Measurements from ENCODE around the gene FAM78B.

The FAM78B gene

DNA sequence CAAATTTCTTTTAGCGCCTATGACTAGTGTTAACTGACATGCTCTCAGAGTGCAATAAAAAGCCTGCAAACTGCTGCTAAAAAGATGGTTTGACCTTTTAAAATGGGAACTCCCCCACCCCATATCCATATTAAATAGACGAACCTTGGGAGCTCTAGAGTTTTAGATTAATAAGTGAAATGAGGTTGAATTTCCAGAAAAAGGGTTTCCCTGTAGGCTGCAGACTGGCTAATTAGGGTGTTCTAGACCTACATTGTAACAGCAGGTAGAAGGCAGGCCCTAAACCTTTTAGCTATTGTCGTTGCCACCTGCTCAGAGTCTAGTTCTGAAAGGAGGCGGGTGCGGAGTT is 2.2 kb downstream of the FAM78B start:
- no peak for DNase-seq

DNA sequence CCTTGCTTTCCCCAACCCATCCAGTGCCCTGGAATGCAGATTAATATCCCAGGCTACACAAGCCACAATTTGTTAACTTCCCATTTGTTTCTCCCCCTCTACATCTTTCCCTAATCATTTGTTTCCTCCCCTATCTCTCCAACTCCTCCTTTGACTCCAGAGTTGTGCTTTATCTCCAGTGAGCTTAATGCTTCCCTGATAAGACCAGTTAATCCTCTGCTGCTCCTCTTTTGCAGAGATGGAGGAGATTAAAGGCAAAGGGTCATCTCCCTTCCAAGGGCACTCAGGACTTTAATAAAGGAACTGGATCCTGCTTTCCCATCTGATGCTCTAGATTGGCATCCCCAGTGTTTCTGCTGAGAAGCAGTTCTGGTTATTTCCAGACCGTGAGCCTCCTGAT is 7.1 kb downstream of the FAM78B start:
- no peak for DNase-seq

GRCh38 chr1:166156674-166157073 is 10.1 kb downstream of the FAM78B start:
- no peak for DNase-seq

- no peak for DNase-seq
Observed at GRCh38 chr1:166155108-166155507, 11.7 kb downstream of the FAM78B start.

GRCh38 chr1:166153525-166154314 is 13.1 kb downstream of the FAM78B start:
- DNase-seq = no peak

DNA sequence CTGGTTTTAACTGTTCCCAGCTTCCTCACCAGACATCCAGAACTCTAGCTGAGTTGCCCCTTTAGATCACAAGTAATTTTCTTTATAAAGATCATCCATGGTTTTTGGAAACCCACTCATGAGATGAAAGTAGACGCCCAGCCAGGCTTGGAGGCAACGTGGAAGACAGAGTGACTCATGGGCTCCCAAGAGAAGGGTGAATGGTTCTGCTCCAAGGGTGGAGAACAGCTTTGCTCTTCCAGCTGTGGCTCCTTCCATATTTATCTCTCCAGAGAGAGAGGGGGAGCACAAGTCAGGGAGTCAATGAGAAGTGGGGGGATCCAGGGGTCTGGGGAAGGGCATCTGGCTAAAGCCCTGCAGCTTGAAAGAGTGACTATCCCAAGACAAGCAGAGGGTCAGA is 13.8 kb downstream of the FAM78B start:
- DNase-seq = no peak

DNA sequence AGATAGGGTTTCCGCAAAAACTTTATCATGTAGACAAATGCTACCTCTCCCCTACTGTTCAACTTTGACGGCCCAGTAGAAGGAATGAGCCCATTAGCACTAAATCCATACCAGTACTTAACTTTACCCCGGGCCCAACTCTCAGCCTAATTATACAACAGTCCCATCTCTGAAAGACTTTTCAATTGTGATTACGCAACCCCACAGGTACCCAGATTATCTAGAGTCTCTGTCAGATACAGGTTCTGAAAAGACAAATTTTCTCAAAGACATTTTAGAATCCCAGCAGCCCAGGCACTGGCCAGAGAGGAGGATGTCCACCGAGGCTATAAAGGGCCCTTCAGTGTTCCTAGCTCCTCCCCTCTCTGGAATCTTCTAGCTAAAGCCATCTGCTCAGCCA is 15.0 kb downstream of the FAM78B start:
- no peak for DNase-seq

- no peak for DNase-seq
Observed at GRCh38 chr1:166145499-166145898, 21.3 kb downstream of the FAM78B start.

GRCh38 chr1:166141969-166142368 is 24.8 kb downstream of the FAM78B start:
- DNase-seq = no peak

DNA sequence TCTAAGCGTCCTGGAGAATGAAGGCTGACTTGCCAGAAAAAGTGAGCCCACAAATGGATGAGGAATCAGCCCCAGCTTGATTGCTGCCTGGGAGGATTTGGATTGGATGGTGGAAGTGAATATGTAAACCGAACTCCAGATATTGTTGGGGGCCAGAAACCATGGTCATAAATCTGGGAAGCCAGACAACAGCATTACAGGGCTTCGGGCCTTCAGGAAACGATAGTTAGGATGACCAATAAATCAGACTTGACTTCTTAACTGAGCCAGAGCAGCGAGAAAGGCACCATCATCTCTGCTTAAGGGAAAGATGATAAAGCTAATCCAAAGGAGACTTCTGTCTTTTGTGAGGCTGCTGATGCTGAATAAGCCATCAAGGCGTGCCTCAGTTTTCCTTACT is 26.6 kb downstream of the FAM78B start:
- no peak for DNase-seq

DNA sequence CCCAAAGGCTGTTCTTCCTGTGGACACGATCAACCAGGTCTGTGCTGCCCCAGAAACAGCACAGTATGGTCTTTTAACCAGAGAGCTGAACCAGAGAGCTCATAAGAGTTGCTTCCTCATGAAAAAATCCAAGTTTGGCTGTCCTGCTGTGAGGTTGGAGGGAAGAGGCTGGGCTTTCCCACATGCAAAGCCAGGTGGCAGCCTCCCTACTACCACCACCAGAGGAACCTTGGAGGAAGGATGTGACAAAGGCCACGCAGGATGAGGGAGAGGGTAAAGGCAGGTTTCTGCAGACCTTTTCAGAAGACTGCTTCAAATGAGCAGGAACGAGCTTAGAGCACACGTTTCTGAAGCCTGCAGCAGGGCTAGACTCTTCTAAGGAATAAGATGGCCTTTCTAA is 27.1 kb downstream of the FAM78B start:
- DNase-seq = no peak

DNA sequence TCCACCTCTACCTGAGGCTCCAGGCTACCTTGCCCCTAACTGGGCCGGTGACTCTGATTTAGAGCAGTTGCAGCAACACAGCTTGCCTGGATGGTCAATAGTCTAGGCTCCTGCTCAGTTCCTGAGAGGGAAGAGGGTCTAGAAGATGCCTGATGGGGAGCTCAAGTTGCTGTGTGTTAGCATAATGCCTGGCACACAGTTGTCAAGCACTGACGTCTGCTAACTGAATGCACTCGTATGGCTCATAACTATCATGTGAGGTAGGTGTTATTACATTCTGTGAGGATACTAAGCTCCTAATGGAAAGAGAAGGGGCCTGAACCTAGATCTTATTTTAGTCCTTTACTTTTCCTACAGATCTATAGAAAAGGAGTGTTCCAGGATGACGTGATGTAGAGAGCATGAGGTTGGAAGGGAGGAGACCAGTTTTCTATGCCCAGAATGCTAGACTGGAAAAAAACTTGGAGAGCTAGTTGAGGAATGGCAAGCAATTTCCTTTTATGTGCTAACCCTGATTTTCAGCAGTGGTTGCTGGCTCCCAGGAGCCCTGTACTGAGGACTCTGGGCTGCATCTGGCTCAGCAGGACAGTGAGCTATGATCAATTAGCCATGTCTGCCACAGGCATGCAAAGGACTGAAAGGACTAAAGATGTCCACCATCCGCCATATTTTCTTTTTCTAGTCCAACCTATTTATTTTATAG is 30.0 kb downstream of the FAM78B start:
- no peak for DNase-seq

- no peak for DNase-seq
Observed at GRCh38 chr1:166136222-166136621, 30.6 kb downstream of the FAM78B start.

- DNase-seq = no peak
Observed at GRCh38 chr1:166133857-166134256, 32.9 kb downstream of the FAM78B start.

DNA sequence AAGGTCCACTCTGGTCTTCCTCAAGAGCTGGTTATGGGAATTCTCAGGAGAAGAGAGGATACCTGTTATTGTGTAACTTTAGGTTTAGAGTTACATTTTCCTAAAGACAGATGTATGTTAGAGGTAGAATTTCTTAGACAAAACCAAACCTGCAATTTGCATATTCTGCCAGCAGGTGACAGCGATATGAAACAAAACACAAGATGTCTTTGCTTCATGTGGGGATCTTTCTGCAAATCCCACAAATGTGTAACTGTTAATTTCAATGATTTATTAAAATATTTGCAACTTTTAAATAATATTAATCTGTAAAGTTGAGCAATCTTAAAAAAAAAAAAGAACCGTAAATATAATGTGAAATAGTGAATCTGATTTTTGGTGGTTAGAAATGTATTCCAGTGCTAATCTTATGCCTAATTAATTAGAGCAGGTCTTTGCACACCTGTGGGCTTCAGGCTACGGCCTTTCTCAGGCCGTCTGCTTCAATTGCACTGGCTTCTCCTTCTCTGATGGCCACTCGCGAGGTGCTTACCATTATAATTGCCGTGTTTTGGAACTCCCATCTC is 33.4 kb downstream of the FAM78B start:
- DNase-seq = no peak

DNA sequence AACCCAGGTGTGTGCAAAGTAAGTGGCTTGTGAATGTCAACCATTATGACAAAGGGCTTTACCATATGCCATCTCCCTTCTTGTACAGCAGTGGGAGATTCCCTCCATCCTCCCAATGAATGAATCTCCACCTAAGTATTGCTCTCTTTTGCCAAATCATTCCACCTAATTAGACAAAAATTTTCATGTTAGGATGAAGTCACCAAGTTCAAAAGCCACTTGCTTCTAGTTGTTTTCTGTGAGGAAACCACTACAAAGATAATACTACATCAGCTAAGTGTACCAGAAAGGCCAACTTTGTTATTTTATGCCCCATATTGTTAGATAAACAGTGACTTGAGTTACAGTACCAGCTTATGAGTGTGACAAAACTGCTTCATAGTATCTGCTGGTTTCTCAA is 34.3 kb downstream of the FAM78B start:
- no peak for DNase-seq

GRCh38 chr1:166129006-166129405 is 37.8 kb downstream of the FAM78B start:
- DNase-seq = no peak

- no peak for DNase-seq
Observed at GRCh38 chr1:166128195-166128594, 38.6 kb downstream of the FAM78B start.

- DNase-seq = no peak
Observed at GRCh38 chr1:166127003-166127402, 39.8 kb downstream of the FAM78B start.

DNA sequence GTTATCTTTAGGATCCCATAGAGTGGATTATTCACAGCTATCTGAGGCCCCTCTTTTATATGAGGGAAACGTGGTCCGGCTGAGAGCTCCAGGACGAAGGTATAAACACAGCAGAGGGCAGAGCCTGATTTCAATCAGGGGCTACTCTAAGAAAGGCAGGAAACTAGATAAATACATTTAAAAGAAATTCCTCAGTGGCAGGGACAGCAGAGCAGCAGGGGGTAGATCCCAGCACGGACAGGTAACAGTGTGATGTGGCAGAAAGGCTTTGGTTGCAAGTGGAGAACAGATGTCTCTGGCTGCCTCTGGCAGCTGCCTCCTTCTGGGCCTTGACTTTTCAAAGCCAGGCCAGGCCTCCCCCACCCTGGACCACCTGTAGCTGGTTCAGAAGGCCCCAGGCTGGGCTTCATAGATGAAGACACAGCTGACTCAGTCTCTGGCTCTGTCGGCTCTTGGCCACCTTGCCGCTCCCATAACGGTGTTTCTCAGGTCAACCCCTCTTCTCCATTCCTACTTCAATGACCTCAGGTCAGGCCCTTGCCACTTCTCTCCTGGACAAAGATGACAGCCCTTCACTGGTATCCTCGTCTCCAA is 43.8 kb downstream of the FAM78B start:
- no peak for DNase-seq

DNA sequence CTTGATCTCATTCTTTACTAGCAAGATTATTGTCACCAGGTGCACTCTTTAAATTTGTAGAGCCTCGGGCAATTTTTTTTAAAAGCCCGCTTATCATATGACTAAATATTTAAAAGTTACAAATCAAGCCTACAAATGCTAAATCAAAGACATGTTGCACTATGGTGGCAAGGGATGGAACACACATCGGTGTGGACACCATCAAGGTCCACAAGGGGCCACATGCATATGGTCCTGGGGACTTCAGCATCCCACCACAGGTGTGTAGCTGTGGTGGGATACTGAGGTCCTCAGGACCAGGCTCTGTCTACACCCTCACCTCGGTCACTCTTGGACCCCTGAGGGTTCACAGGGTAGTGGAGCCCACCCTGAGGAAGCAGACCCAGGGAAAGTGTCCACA is 45.8 kb downstream of the FAM78B start:
- DNase-seq = no peak

GRCh38 chr1:166120281-166120680 is 46.5 kb downstream of the FAM78B start:
- DNase-seq = no peak

- DNase-seq = no peak
Observed at GRCh38 chr1:166119471-166119965, 47.3 kb downstream of the FAM78B start.

DNA sequence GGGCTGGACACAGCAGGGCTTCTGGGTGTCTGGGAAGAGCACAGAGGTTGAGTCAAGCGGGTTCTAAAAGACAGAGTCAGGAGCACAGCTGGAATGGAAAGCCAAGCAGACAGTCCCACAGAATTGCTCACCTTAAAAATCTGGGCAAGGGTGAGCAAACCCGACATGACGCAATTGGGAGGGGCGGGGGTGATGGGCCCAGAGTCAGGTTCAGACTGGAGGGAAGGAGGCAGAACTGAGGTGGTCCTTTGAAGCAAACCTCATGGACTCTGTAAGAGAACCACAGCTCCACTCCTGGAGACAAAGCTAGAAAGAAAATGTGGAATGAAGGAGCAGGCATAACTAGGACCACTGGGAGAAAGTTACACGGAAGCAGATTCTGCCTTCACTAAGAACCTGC is 49.0 kb downstream of the FAM78B start:
- no peak for DNase-seq

Measured in CD4-positive, alpha-beta T cell treated with Interleukin-17A for 4 hours (primary cell).